HG02798 (cell line): Measurements from ENCODE around the gene P2RY12.

Experiments used
- ATAC-seq: cut with Tn5 transposase; IDR thresholded peaks from one replicate; pipeline ENCODE4 v1.9.1; 2021; ENCODE audit warnings: mild to moderate bottlenecking; ENCODE audit not compliant: unreplicated experiment, poor library complexity

Gene P2RY12

GRCh38 chr3:151384741-151385174 is at the start of gene P2RY12:
Gene P2RY12, minus strand, starts transcription at chr3:151384753. Its CDS starts 45,908 bp downstream, at chr3:151338845.
- peak; percentile 37 for ATAC-seq

GRCh38 chr3:151432616-151433372 is 48.2 kb upstream of the P2RY12 start:
- no peak for ATAC-seq

GRCh38 chr3:151431940-151432339 is 47.4 kb upstream of the P2RY12 start:
- no peak for ATAC-seq

- no peak for ATAC-seq
Observed at GRCh38 chr3:151430821-151431484, 46.4 kb upstream of the P2RY12 start.

- ATAC-seq: no peak
Observed at GRCh38 chr3:151428386-151428785, 43.8 kb upstream of the P2RY12 start.

- peak; percentile 71 for ATAC-seq
Observed at GRCh38 chr3:151426341-151426657, 41.7 kb upstream of the P2RY12 start.

- ATAC-seq: peak; percentile 30
Observed at GRCh38 chr3:151425627-151426340, 41.2 kb upstream of the P2RY12 start.

- no peak for ATAC-seq
Observed at GRCh38 chr3:151423091-151423490, 38.5 kb upstream of the P2RY12 start.

- ATAC-seq: peak; percentile 60
Observed at GRCh38 chr3:151421938-151422337, 37.4 kb upstream of the P2RY12 start.

- no peak for ATAC-seq
Observed at GRCh38 chr3:151419806-151420205, 35.3 kb upstream of the P2RY12 start.

GRCh38 chr3:151415289-151415688 is 30.7 kb upstream of the P2RY12 start:
- no peak for ATAC-seq

- ATAC-seq: no peak
Observed at GRCh38 chr3:151412989-151413388, 28.4 kb upstream of the P2RY12 start.

GRCh38 chr3:151410891-151411559 is 26.5 kb upstream of the P2RY12 start:
- ATAC-seq: no peak

- no peak for ATAC-seq
Observed at GRCh38 chr3:151407928-151408327, 23.4 kb upstream of the P2RY12 start.

GRCh38 chr3:151404316-151404715 is 19.8 kb upstream of the P2RY12 start:
- no peak for ATAC-seq

- no peak for ATAC-seq
Observed at GRCh38 chr3:151403246-151403645, 18.7 kb upstream of the P2RY12 start.

- no peak for ATAC-seq
Observed at GRCh38 chr3:151402349-151402748, 17.8 kb upstream of the P2RY12 start.

- ATAC-seq: no peak
Observed at GRCh38 chr3:151400341-151400740, 15.8 kb upstream of the P2RY12 start.

- no peak for ATAC-seq
Observed at GRCh38 chr3:151398895-151399294, 14.3 kb upstream of the P2RY12 start.

- ATAC-seq: no peak
Observed at GRCh38 chr3:151395806-151396205, 11.3 kb upstream of the P2RY12 start.

- ATAC-seq: no peak
Observed at GRCh38 chr3:151394611-151395010, 10.1 kb upstream of the P2RY12 start.
